ENCODE results near the gene IFIH1.

Gene IFIH1

GRCh38 chr2:162333968-162334367 is 15.5 kb upstream of the IFIH1 start:
- H3K36me3 ChIP-seq (replicated peaks; ENCODE audit: insufficient read depth, low read length), result no peaks in the 10 kb centered on the region
- no peak for TF ChIP-seq EZH2phosphoT487 (IDR thresholded peaks at IDR 0.05; ENCODE audit: low read length)
- TF ChIP-seq CTCF (IDR thresholded peaks at IDR 0.05; ENCODE audit: low read length), result peak; percentile 55
- TF ChIP-seq EZH2 (optimal IDR thresholded peaks at IDR 0.05; ENCODE audit: low read depth, low read length), result no peak
- H3K9me2 ChIP-seq (replicated peaks; ENCODE audit: insufficient read depth, low read length), result no peaks in the 10 kb centered on the region
- no peaks in the 10 kb centered on the region for H3K79me2 ChIP-seq (ENCODE audit: low read length)
- no peak overlapping the region for H3K9ac ChIP-seq (ENCODE audit: low read length)
- H4K20me1 ChIP-seq (ENCODE audit: insufficient read depth, low read length), result no peaks in the 10 kb centered on the region
- no peak overlapping the region for H2AFZ ChIP-seq (ENCODE audit: low read length)
- H3K9me3 ChIP-seq (replicated peaks; ENCODE audit: insufficient read depth, low read length), result no peaks in the 10 kb centered on the region
- peak; percentile 26 for DNase-seq
- H3K4me3 ChIP-seq (ENCODE audit: low read length), result no peak overlapping the region
- H3K27me3 ChIP-seq (replicated peaks; ENCODE audit: insufficient read depth, low read length), result no peaks in the 10 kb centered on the region
- no peak overlapping the region for H3K4me2 ChIP-seq (ENCODE audit: low read depth, low read length)
- no peak overlapping the region for H3K27ac ChIP-seq (ENCODE audit: low read length)
- no peaks in the 10 kb centered on the region for H3F3A ChIP-seq (ENCODE audit: insufficient read depth, low read length)
- peaks cover 8% of the 10 kb centered on the region; the same call in 1 of the 2 replicates for H3K4me1 ChIP-seq (ENCODE audit: low read length)

- DNase-seq, result no peak
- TF ChIP-seq CTCF (IDR thresholded peaks at IDR 0.05; ENCODE audit: low read length) (no peak), EZH2 (optimal IDR thresholded peaks at IDR 0.05; ENCODE audit: low read depth, low read length) (no peak), EZH2phosphoT487 (IDR thresholded peaks at IDR 0.05; ENCODE audit: low read length) (no peak)
Observed at GRCh38 chr2:162330881-162331280, 12.4 kb upstream of the IFIH1 start.

GRCh38 chr2:162328424-162329157 is 10.1 kb upstream of the IFIH1 start:
- H3K79me2 ChIP-seq (ENCODE audit: low read length), result 0 out of 2 replicates have a peak, but pooled peaks cover 9% of the 10 kb centered on the region
- H2AFZ ChIP-seq (ENCODE audit: low read length), result peak overlapping the region; percentile 44
- peak overlapping the region; percentile 23; the same call in 1 of the 2 replicates for H3K4me3 ChIP-seq (ENCODE audit: low read length)
- H3K4me1 ChIP-seq (ENCODE audit: low read length), result peaks cover 8% of the 10 kb centered on the region; the same call in 1 of the 2 replicates
- peak overlapping the region; percentile 14; the same call in 1 of the 2 replicates for H3K27ac ChIP-seq (ENCODE audit: low read length)
- no peaks in the 10 kb centered on the region for H3K36me3 ChIP-seq (replicated peaks; ENCODE audit: insufficient read depth, low read length)
- no peaks in the 10 kb centered on the region for H4K20me1 ChIP-seq (ENCODE audit: insufficient read depth, low read length)
- no peaks in the 10 kb centered on the region for H3K27me3 ChIP-seq (replicated peaks; ENCODE audit: insufficient read depth, low read length)
- no peaks in the 10 kb centered on the region for H3K9me3 ChIP-seq (replicated peaks; ENCODE audit: insufficient read depth, low read length)
- peak overlapping the region; percentile 34; the same call in 1 of the 2 replicates for H3K9ac ChIP-seq (ENCODE audit: low read length)
- peak; percentile 55 for DNase-seq
- H3F3A ChIP-seq (ENCODE audit: insufficient read depth, low read length), result no peaks in the 10 kb centered on the region
- TF ChIP-seq CTCF (IDR thresholded peaks at IDR 0.05; ENCODE audit: low read length), result no peak
- TF ChIP-seq EZH2 (optimal IDR thresholded peaks at IDR 0.05; ENCODE audit: low read depth, low read length), result no peak
- TF ChIP-seq EZH2phosphoT487 (IDR thresholded peaks at IDR 0.05; ENCODE audit: low read length), result no peak
- peak overlapping the region; percentile 42; the same call in 1 of the 2 replicates for H3K4me2 ChIP-seq (ENCODE audit: low read depth, low read length)
- no peaks in the 10 kb centered on the region for H3K9me2 ChIP-seq (replicated peaks; ENCODE audit: insufficient read depth, low read length)

More at GRCh38 chr2:162330881-162331280, 12.4 kb upstream of the IFIH1 start:
- Histone ChIP-seq H3K9ac (ENCODE audit: low read length) (no peak overlapping the region), H3K27me3 (replicated peaks; ENCODE audit: insufficient read depth, low read length) (no peaks in the 10 kb centered on the region), H3K4me3 (ENCODE audit: low read length) (no peak overlapping the region), H3K36me3 (replicated peaks; ENCODE audit: insufficient read depth, low read length) (no peaks in the 10 kb centered on the region), H3F3A (ENCODE audit: insufficient read depth, low read length) (no peaks in the 10 kb centered on the region), H2AFZ (ENCODE audit: low read length) (no peak overlapping the region), H3K27ac (ENCODE audit: low read length) (no peak overlapping the region), H3K79me2 (ENCODE audit: low read length) (0 out of 2 replicates have a peak, but pooled peaks cover 3% of the 10 kb centered on the region), H3K9me2 (replicated peaks; ENCODE audit: insufficient read depth, low read length) (no peaks in the 10 kb centered on the region), H3K4me1 (ENCODE audit: low read length) (peaks cover 8% of the 10 kb centered on the region; the same call in 1 of the 2 replicates), H3K4me2 (ENCODE audit: low read depth, low read length) (no peak overlapping the region), H4K20me1 (ENCODE audit: insufficient read depth, low read length) (no peaks in the 10 kb centered on the region), H3K9me3 (replicated peaks; ENCODE audit: insufficient read depth, low read length) (no peaks in the 10 kb centered on the region)
